NCI-H82 treated with DMSO at 0.1 percent for 48 hours (cell line): ENCODE measurements around the gene FBXO2.
A peak's percentile ranks its signal among the peaks of the same experiment; 100 is the strongest.

ENCODE experiments used
- DNase-seq: peaks from one replicate; lab custom pipeline; 2025; ENCODE audit not compliant: unreplicated experiment; lab: John Stamatoyannopoulos, UW

The FBXO2 gene

DNA sequence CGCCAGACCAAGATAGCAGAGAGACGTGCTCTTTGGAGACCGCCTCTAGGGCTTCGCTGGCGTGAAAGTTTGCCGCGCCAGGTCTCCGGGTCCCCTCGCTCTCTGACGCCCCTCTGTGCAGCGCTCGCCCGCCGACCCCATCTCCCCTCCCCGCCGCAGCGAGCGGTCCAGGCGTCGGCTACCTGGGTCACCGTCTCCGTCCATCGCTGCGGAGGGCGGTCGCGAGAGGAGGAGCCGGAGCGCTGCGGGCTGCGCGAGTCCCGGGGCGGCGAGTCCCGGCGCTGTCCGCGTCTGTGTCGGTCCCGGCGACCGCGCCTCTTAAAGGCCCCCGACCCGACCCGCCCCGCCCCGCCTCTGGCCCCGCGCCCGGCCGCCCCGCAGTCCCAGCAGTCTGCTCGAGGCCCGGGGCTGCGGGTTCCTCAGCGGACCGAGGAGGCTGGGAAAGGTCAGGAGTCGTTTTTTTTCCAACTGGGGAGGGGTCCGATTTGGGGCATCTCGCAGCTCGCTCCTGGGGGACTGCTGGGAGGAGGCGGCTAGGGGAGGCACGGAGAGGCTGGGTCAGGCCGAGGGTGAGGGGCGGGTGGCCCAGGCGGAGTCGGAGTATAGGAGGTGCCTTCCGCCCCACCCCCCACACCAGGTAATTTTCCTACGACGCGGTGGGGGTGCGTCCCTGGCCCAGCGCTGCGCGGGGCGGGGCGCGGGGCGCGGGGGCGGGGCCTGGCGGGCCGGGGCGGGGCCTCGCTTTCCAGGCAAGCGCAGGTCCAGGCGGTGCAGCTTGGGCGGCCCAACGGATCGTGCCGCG, at the start of gene FBXO2, which contains the start of gene FBXO44:
TSS of gene FBXO2 (minus strand) at position 293 of the 802 bp plus-strand sequence. CDS start at position 204, 89 bp downstream.
TSS of gene FBXO44 (plus strand) at position 741 of the 802 bp plus-strand sequence. CDS start 959 bp downstream, outside the sequence.
- no peak for DNase-seq

- peak; percentile 66 for DNase-seq
These were observed 49.3 kb upstream of the FBXO2 start for GRCh38 chr1:11703357-11704193.

DNA sequence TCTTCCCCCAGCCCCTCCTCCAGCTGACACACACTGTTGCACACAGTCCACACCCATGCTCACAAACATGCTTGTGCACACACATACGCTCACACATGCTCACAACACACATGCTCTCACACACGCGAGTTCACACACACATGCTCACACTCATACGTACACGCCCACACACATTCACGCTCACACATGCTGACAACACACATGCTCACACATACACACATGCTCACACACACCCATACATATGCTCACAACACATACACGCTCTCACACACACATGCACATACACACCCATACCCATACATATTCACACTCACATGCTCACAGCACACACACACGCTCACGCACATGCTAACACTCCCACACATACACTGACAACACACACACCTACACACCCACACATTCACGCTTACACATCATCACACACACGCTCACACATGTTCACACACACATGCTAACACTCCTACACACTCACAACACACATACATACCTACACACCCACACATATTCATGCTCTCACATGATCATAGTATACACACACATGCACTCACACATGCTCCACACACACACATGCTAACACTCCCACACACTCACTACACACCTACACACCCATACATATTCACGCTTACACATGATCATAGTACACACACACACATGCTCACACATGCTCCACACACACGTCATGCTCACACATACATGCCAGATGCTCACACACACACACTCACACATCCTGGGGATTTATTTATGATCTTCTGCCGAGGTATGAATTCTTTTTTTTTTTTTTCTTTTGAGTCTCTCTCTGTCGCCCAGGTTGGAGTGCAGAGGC, 48.0 kb upstream of the FBXO2 start:
- DNase-seq: no peak

DNA sequence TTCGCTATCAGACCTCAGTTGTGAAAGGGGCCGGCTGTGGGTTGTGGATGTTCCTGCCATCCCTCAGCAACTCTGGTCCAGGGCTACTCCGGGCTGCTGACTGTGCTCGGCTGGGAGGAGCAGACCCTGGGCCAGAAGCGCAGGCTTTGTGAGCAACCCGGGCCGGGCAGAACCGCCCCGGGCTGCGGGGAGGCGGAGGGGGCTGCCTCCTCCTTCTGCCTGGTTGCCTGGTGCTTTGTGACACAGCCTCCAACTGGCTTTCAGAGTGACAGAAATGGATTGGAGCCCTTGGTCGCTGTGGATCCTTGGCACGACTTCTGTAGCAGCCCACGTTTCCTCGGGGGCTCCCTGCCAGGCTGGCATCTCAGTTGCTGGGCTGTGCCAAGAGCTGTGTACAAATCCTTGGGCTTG, 47.3 kb upstream of the FBXO2 start:
- DNase-seq: no peak

GRCh38 chr1:11700601-11701467, 46.6 kb upstream of the FBXO2 start:
- DNase-seq: peak; percentile 90

DNA sequence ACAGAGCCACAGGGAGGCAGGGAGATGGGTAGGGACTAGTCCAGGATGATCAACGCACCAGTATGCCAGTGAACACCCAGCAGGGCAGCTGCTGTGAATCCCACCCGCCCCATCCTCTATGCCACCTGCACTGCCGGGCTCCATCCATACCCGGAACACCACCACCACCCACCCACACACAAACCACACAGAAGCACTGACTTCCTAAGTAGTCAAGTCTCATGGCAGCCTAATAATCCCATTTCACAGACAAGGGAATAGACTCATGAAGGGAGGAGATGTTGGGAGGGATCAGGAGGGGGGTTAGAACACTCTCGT, 43.6 kb upstream of the FBXO2 start:
- no peak for DNase-seq

DNA sequence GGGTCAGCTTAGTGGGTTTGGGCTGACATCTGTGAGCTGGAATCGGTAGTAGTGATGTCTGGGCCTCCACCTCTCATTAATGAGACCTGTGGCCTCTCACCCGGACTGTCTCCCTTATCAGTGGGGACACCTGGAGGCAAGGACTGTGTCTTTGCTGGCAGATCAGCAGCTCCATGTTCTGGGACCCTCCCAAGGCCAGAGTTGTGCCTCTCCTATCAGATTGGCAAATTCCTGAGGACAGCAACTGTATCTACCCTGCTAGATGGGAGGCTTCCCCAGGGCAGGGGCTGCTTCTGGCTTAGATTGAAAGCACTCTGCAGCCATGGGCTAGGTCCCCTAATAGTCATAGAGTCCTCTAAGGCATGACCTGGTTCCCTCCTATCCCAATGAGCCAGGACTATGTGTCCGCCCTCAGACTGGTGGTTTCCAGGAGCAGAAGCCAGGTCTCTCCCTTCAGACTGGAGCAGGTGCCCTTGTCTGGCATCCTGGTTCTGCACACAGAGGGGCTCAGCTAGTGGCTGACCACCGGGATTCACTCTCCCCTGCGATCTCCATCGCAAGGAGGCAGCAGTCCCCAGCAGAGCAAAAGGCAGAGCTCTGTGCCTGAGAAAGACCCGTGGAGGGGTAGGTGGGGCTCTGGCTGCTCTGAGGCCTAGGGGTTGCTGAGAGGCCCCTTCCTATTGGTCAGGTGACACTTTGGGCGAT, 43.1 kb upstream of the FBXO2 start:
- DNase-seq: no peak

GRCh38 chr1:11695861-11696260, 41.6 kb upstream of the FBXO2 start:
- DNase-seq: no peak

- no peak for DNase-seq
These were observed 39.7 kb upstream of the FBXO2 start for GRCh38 chr1:11693917-11694316.

DNA sequence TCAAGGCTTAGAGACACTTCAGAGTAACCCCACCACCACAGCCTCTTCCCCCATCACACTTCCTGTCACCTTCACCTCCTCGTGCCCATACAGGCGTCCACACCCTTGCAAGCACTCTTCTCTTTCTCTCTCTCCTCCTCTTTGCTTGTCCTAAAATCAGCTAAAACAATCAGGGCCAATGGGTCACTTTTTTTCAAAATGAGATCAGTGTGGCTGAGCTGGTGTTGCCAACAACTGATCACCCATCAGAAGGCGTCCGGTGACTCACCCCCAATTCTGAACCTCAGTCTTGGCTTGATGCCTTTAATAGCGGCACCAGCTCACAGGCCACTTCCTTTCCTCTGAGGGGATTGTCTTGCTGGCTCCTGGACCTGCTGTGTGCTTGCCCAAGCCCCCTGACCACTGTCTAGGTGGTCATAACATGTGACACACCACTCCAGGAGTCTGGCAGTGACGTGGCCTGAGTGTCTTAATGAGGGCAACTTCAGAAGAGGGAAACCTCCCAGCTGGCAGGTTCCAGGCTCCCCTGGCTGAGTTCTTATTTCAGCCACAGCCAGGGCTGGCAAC, 38.9 kb upstream of the FBXO2 start:
- DNase-seq: no peak

- no peak for DNase-seq
These were observed 37.9 kb upstream of the FBXO2 start for GRCh38 chr1:11691928-11692711.

DNA sequence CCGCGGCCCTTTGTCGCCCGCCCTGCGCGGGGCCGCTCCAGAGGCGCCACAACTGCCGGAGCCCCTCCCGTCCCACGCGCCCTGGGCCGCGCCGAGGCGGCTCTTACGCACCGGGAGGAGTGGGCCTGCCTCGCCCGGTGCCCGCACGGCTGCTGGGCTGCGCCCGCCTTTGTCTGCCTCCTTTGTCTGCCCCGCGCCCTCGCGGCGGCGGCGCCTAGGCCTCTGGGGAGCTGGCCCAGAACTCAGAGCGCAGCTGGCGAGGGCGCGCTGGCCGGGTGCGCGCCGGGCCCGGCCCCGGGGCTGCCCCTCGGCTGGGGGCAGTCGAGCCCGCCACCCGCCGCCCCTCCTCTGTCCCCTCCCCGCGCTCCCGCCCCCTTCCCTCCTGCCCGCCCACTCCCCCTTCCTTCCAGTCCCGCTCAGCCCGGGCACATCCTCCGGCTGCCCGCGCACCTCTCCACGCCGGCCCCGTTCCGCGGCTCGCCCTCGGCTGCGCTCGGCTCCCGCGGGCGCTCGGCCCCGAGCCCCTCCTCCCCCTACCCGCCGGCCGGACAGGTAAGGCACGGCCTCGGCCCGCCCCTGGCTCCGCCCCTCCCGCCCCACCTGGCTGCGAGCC, 37.2 kb upstream of the FBXO2 start, which contains the start of gene DRAXIN:
TSS of gene DRAXIN (plus strand) at position 409 of the 613 bp plus-strand sequence. CDS start 14,549 bp downstream, outside the sequence.
- peak; percentile 21 for DNase-seq

DNA sequence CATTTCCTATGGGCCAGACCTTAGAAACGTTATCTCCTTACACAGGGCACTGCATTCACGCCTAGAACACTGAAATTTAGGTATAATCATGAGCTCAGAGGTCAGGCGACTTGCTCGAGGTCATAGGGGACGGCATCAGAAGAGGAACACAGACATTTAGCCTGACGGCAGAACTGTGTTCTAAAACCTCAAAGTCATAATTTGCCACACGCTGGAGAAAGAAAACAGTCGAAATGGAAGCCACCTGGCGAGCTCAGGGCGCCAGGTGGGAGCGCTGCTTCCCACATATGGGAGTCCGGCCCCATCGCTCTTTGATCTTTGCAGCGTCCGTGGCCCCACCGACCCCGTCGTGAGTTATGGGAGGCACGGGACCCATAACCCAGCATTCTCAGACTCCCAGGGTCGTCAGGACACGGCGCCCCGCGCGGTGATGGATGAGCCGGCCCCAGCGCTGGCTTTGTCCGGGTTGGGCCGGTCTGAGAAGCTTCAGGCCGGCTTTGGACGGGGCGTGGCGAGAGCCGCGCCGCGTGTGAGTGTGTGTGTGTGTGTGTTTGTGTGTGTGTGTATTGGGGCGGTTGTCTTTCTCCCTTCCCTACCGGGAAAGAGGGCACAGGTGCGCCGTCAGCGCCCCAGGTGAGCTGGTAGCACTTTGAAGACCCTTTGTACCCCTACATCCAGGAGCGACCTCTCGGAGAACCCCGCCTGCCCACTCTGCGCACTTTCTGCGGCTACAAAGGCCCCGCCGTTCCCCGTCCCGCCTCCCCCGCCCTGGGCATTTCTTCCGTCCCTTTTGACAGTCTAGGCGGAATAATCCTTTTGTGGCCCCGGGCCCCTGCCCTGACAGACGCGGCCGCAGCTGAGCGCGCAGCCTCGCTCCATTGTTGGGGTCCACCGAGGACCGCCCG, 36.4 kb upstream of the FBXO2 start:
- no peak for DNase-seq

DNA sequence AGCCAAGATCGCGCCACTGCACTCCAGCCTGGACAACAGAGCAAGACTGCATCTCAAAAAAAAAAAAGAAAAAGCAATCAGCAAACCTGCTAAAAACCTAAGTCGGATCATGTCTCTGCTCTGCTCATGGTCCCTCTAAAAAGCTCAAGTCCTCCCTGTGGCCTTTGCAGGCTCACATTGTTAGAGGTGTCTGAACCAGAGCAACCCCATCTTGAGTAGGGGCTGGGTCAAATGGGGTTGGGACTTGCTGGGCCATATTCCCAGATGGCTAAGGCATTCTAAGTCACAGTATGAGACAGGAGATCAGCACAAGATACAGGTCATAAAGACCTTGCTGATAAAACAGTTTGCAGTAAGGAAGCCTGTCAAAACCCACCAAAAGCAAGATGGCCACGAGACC, 34.3 kb upstream of the FBXO2 start:
- no peak for DNase-seq

DNA sequence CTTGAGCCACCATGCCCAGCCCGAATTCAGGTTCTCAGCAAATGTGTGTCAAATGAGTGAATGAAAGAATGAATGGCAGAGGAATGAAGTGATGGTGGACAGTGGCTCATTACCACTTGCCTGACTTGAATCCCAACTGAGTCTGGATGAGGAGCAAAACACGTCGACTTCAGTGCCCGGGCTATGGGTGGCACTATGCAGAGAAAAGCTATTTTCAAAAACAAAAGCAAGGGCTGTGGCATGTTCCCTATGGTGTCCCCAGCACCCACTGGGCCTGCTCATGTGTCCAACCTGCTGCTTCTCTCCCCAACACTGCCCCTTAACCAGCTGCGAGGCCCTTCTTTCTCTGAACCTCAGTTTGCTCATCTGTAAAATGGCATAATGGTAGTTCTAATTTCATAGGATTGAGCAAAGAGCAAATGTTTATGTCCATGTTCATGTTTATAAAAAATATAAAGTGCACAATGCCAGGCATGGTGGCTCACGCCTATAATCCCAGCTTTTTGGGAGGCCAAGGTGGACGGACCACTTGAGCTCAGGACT, 31.1 kb upstream of the FBXO2 start:
- DNase-seq: no peak

DNA sequence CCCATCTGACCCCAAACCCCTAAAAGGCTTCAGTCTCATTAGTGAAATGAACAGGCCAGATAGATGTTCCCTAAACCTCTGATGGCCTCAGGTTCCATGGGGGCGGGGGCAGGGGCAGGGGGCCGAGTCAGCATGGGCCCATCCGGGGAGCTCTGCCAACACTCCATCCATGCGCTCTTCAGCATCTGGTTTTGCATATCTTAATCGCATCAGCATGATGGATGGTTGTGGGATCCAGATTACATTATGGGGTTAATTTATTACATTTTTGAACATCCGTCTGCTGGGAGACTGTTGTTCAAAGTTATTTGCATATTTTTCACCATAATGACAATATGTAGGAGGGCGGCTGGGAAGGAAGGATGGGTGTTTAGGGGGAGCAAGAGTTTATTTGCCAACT, 29.8 kb upstream of the FBXO2 start:
- peak; percentile 86 for DNase-seq

DNA sequence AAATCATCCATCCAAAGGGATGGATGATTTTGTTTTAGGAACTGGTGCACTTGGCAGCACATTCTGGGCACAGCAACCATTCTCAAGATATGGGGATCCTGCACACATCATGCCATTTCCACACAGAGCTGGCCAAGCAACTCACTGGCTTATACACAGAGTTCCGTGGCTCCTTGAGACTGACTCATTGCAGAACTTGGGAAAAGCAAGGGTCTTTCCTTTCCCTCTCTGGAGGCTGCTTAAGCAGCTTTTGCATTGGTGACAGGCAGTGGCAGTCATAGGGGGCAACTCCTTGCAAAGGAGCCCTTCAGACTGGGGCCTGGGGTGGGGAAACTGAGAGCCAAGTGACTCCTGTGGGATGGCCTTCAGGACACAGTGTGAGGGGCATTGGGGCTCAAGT, 28.6 kb upstream of the FBXO2 start:
- DNase-seq: no peak
